WTC11 (cell line): Measurements from ENCODE around the gene RAP1GDS1. TPM values are rescaled to one million over a fixed set of nuclear protein-coding genes. Genes with fewer than 3 reads are reported as not detected.

ENCODE experiments used
- ATAC-seq: fragments of 200-7000 bp; cut with Tn5 transposase; 2 replicates; pipeline ENCODE4 v1.10.0; 2021; ENCODE audit warnings: mild to moderate bottlenecking, moderate library complexity
- CTCF ChIA-PET: fragments of 300-600 bp; sonication (Branson Sonifier 250); formaldehyde crosslinking; loops from one replicate; lab custom pipeline; 2021; ENCODE audit warnings: antibody characterized with exemption; lab: Charles Lee
- POLR2A ChIA-PET: fragments of 350-600 bp; sonication (Branson Sonifier 250); formaldehyde crosslinking; loops from one replicate; lab custom pipeline; 2021; ENCODE audit warnings: antibody characterized with exemption; lab: Charles Lee
- DNase-seq: peaks from one replicate; pipeline ENCODE4 v3.0.0; 2021; ENCODE audit warnings: low spot score
- H3K27ac Mint-ChIP-seq: 2 replicates; pipeline ENCODE4 v1.8.0; 2021; ENCODE audit warnings: mixed read lengths
- H3K27me3 Mint-ChIP-seq: 2 replicates; pipeline ENCODE4 v1.8.0; 2021; ENCODE audit warnings: low read depth, mild to moderate bottlenecking, moderate library complexity, mixed read lengths
- H3K36me3 Mint-ChIP-seq: 2 replicates; pipeline ENCODE4 v1.8.0; 2021; ENCODE audit warnings: mixed read lengths
- H3K4me1 Mint-ChIP-seq: 2 replicates; pipeline ENCODE4 v1.8.0; 2022; ENCODE audit warnings: mixed read lengths
- H3K4me3 Mint-ChIP-seq: 2 replicates; pipeline ENCODE4 v1.8.0; 2021; ENCODE audit warnings: mild to moderate bottlenecking, moderate library complexity, mixed read lengths
- H3K9me3 Mint-ChIP-seq: 2 replicates; pipeline ENCODE4 v1.8.0; 2021; ENCODE audit warnings: mixed read lengths
- ELF4 ChIP-seq: sonication (generic); formaldehyde crosslinking; IDR thresholded peaks from 2 replicates; pipeline ENCODE4 v1.8.1; 2022; ENCODE audit warnings: low read depth, mild to moderate bottlenecking, moderate library complexity, missing genetic modification reagents
- FOXP4 ChIP-seq: sonication (generic); formaldehyde crosslinking; IDR thresholded peaks from 2 replicates; pipeline ENCODE4 v1.8.0; 2022; ENCODE audit warnings: mild to moderate bottlenecking, missing genetic modification reagents
- GRHL2 ChIP-seq: fragments of 250-450 bp; sonication (Bioruptor Pico); IDR thresholded peaks from 2 replicates; pipeline ENCODE4 v1.8.0; 2022; ENCODE audit warnings: mild to moderate bottlenecking, moderate library complexity; ENCODE audit not compliant: insufficient replicate concordance, severe bottlenecking
- GTF2I ChIP-seq: fragments of 250-450 bp; sonication (Bioruptor Pico); conservative IDR thresholded peaks from 2 replicates; pipeline ENCODE4 v1.4.0; 2021; ENCODE audit warnings: mild to moderate bottlenecking
- HMGXB4 ChIP-seq: sonication (generic); formaldehyde crosslinking; IDR thresholded peaks from 2 replicates; pipeline ENCODE4 v1.8.1; 2023; ENCODE audit warnings: mild to moderate bottlenecking, moderate library complexity, missing genetic modification reagents
- IRF1 ChIP-seq: sonication (generic); formaldehyde crosslinking; IDR thresholded peaks from 2 replicates; pipeline ENCODE4 v1.8.0; 2023; ENCODE audit warnings: missing genetic modification reagents
- MLX ChIP-seq: sonication (generic); formaldehyde crosslinking; IDR thresholded peaks from 2 replicates; pipeline ENCODE4 v1.8.1; 2023; ENCODE audit warnings: mild to moderate bottlenecking, missing genetic modification reagents, moderate library complexity
- NR2C2 ChIP-seq: sonication (generic); formaldehyde crosslinking; IDR thresholded peaks from 2 replicates; pipeline ENCODE4 v1.8.0; 2022; ENCODE audit warnings: mild to moderate bottlenecking, missing genetic modification reagents
- PRDM15 ChIP-seq: sonication (generic); formaldehyde crosslinking; IDR thresholded peaks from 2 replicates; pipeline ENCODE4 v1.8.0; 2022; ENCODE audit warnings: missing genetic modification reagents
- PREB ChIP-seq: sonication (generic); formaldehyde crosslinking; IDR thresholded peaks from 2 replicates; pipeline ENCODE4 v1.8.1; 2022; ENCODE audit warnings: mild to moderate bottlenecking, missing genetic modification reagents, moderate library complexity, borderline replicate concordance
- SP1 ChIP-seq: sonication (generic); formaldehyde crosslinking; conservative IDR thresholded peaks from 2 replicates; pipeline ENCODE4 v1.8.1; 2022; ENCODE audit warnings: missing genetic modification reagents
- TEAD4 ChIP-seq: sonication (generic); formaldehyde crosslinking; IDR thresholded peaks from 2 replicates; pipeline ENCODE4 v1.8.0; 2022; ENCODE audit warnings: mild to moderate bottlenecking, missing genetic modification reagents
- ZNF138 ChIP-seq: sonication (generic); formaldehyde crosslinking; conservative IDR thresholded peaks from 2 replicates; pipeline ENCODE4 v1.8.1; 2022; ENCODE audit warnings: mild to moderate bottlenecking, moderate library complexity, missing genetic modification reagents
- ZNF512 ChIP-seq: sonication (generic); formaldehyde crosslinking; IDR thresholded peaks from 2 replicates; pipeline ENCODE4 v1.8.1; 2022; ENCODE audit warnings: missing genetic modification reagents, borderline replicate concordance
- total RNA-seq: library from RNA; stranded (reverse); gene quantifications from 3 replicates; pipeline ENCODE4 v1.2.3, GENCODE V29; 2021
- TF ChIP-seq, protein P1 (sequence below): fragments of 250-450 bp; sonication (Bioruptor Pico); IDR thresholded peaks from 2 replicates; pipeline ENCODE4 v2.1.2; 2022; ENCODE audit warnings: mild to moderate bottlenecking, moderate library complexity
- TF ChIP-seq, protein P2 (sequence below): fragments of 250-450 bp; sonication (Bioruptor Pico); IDR thresholded peaks from 2 replicates; pipeline ENCODE4 v1.9.0; 2021; ENCODE audit warnings: mild to moderate bottlenecking
- TF ChIP-seq, protein P3 (sequence below): sonication (generic); formaldehyde crosslinking; IDR thresholded peaks from 2 replicates; pipeline ENCODE4 v1.8.1; 2023; ENCODE audit warnings: mild to moderate bottlenecking, missing genetic modification reagents
- TF ChIP-seq, protein P4 (sequence below): sonication (generic); formaldehyde crosslinking; IDR thresholded peaks from 2 replicates; pipeline ENCODE4 v1.8.0; 2022; ENCODE audit warnings: mild to moderate bottlenecking, missing genetic modification reagents

The RAP1GDS1 gene
- total RNA-seq, 1 experiment from 2014 or later = 29.9 TPM

DNA sequence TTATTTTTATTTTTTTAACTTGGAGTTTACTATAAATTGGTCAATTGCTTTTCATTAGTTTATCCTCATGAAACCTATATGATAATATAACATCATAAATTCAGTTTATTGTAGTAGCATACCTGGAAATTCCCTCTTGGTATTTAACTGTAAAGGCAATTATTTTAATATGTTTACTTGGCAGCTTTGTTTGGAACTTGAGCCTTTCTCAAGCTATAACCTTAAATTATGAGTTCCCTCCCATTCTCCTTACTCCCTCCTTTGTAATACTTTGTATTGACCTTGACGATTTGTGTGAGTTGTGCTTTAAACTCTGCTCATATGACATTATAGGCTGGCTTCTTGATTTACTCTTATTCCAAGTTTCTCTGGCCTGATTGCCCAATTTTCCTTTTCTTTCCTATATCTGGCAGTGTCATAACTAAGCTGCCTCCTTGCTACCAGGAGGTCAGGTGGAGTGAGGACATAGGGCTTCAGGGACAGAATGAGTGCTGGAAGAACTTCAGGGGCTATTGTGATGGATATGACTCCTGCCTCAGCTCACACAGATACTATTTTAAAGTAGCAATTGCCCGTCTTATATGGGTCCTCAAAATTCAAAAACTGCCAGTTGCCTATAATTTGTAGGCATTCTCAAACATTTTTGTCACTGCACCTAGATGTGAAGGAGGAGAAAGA is 77.7 kb downstream of the RAP1GDS1 start (continued):
- TF ChIP-seq FOXP4 (CRISPR knock-in tag) (no peak), HMGXB4 (CRISPR knock-in tag) (no peak), MLX (CRISPR knock-in tag) (no peak)

DNA sequence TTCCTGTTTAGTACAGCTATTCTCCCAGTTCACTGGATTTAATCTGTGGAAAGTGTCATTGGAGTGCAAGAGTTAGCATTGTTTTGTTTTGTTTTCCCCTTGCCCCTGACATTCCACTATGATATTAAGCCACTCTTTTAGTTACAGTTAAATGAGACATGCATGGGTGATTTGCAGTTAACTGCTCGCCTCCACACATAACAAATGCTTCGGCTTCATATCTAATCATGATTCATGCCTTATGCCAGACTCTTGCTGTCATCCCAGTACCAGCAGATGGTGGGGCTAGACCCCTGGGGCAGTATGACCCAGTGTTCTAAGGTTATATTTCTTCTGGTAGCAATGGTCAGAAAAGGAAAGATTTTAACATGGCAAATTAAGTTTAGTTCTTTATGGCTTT is 80.1 kb downstream of the RAP1GDS1 start:
- no peak for DNase-seq
- Mint-ChIP-seq H3K4me3 (no peak overlapping the region), H3K9me3 (no peaks in the 10 kb centered on the region), H3K27ac (no peak overlapping the region), H3K27me3 (no peaks in the 10 kb centered on the region), H3K4me1 (peaks cover 27% of the 10 kb centered on the region), H3K36me3 (no peaks in the 10 kb centered on the region)
- POLR2A ChIA-PET = no interaction called here
- no peak for ATAC-seq
- CTCF ChIA-PET = no interaction called here
- TF ChIP-seq, protein P1, sequence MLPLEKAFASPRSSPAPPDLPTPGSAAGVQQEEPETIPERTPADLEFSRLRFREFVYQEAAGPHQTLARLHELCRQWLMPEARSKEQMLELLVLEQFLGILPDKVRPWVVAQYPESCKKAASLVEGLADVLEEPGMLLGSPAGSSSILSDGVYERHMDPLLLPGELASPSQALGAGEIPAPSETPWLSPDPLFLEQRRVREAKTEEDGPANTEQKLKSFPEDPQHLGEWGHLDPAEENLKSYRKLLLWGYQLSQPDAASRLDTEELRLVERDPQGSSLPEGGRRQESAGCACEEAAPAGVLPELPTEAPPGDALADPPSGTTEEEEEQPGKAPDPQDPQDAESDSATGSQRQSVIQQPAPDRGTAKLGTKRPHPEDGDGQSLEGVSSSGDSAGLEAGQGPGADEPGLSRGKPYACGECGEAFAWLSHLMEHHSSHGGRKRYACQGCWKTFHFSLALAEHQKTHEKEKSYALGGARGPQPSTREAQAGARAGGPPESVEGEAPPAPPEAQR (CRISPR knock-in tag) = no peak
- TF ChIP-seq PREB (no peak), GTF2I (CRISPR knock-in tag) (no peak), TEAD4 (CRISPR knock-in tag) (no peak), IRF1 (CRISPR knock-in tag) (no peak), SP1 (CRISPR knock-in tag) (no peak), PRDM15 (CRISPR knock-in tag) (no peak), ZNF512 (CRISPR knock-in tag) (no peak), GRHL2 (no peak), ELF4 (CRISPR knock-in tag) (no peak), ZNF138 (CRISPR knock-in tag) (no peak), NR2C2 (CRISPR knock-in tag) (no peak)
- TF ChIP-seq, protein P2, sequence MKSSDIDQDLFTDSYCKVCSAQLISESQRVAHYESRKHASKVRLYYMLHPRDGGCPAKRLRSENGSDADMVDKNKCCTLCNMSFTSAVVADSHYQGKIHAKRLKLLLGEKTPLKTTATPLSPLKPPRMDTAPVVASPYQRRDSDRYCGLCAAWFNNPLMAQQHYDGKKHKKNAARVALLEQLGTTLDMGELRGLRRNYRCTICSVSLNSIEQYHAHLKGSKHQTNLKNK (CRISPR knock-in tag) = no peak
- TF ChIP-seq, protein P3, sequence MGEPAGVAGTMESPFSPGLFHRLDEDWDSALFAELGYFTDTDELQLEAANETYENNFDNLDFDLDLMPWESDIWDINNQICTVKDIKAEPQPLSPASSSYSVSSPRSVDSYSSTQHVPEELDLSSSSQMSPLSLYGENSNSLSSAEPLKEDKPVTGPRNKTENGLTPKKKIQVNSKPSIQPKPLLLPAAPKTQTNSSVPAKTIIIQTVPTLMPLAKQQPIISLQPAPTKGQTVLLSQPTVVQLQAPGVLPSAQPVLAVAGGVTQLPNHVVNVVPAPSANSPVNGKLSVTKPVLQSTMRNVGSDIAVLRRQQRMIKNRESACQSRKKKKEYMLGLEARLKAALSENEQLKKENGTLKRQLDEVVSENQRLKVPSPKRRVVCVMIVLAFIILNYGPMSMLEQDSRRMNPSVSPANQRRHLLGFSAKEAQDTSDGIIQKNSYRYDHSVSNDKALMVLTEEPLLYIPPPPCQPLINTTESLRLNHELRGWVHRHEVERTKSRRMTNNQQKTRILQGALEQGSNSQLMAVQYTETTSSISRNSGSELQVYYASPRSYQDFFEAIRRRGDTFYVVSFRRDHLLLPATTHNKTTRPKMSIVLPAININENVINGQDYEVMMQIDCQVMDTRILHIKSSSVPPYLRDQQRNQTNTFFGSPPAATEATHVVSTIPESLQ (CRISPR knock-in tag) = no peak
- TF ChIP-seq, protein P4, sequence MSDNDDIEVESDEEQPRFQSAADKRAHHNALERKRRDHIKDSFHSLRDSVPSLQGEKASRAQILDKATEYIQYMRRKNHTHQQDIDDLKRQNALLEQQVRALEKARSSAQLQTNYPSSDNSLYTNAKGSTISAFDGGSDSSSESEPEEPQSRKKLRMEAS = no peak
